DND-41 (cell line): Measurements from ENCODE around the gene CHAD.

Source experiments
- EZH2 ChIP-seq: IDR thresholded peaks from 3 replicates; pipeline ENCODE4 v1.6.1; 2012; ENCODE audit warnings: borderline replicate concordance, low read depth, mild to moderate bottlenecking, moderate library complexity, low read length, inconsistent platforms; ENCODE audit not compliant: severe bottlenecking
- TF ChIP-seq, protein P1 (sequence below): IDR thresholded peaks from 2 replicates; pipeline ENCODE4 v1.5.1; 2012; ENCODE audit warnings: borderline replicate concordance, low read length, moderate library complexity, mild to moderate bottlenecking; ENCODE audit not compliant: poor library complexity, severe bottlenecking; ENCODE audit errors: extremely low read depth

GRCh38 chr17:50488880-50489279 lies 20.2 kb upstream of the CHAD start:
- no peak for TF ChIP-seq EZH2
- TF ChIP-seq, protein P1, sequence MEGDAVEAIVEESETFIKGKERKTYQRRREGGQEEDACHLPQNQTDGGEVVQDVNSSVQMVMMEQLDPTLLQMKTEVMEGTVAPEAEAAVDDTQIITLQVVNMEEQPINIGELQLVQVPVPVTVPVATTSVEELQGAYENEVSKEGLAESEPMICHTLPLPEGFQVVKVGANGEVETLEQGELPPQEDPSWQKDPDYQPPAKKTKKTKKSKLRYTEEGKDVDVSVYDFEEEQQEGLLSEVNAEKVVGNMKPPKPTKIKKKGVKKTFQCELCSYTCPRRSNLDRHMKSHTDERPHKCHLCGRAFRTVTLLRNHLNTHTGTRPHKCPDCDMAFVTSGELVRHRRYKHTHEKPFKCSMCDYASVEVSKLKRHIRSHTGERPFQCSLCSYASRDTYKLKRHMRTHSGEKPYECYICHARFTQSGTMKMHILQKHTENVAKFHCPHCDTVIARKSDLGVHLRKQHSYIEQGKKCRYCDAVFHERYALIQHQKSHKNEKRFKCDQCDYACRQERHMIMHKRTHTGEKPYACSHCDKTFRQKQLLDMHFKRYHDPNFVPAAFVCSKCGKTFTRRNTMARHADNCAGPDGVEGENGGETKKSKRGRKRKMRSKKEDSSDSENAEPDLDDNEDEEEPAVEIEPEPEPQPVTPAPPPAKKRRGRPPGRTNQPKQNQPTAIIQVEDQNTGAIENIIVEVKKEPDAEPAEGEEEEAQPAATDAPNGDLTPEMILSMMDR, result no peak
